Left renal cortex interstitium (tissue), 4 donors: ENCODE results near the gene WDR7. TPM values are rescaled to one million over a fixed set of nuclear protein-coding genes. Genes with fewer than 3 reads are reported as not detected.

ENCODE experiments used
- DNase-seq, 4 donors: peaks; one replicate each; pipeline ENCODE4 v3.0.0-alpha.2; 2013; ENCODE audit warnings: low read depth in 4 of 4, low spot score in 2 of 4, missing footprints in 1 of 4
- polyA plus RNA-seq, 4 donors: library from polyadenylated mRNA; unstranded; fragments of 120-200 nt; gene quantifications; one replicate each; pipeline ENCODE4 v1.2.1, GENCODE V29; 2013; ENCODE audit not compliant: insufficient read length in 4 of 4

The WDR7 gene
- 10 to 100 TPM; 10.4 to 13.0 (median 11.5) TPM for polyA plus RNA-seq

GRCh38 chr18:56650944-56651770, at the start of gene WDR7:
TSS of gene WDR7 (plus strand) at chr18:56651359. CDS start at chr18:56672516, 21,157 bp downstream.
- peak; percentile 84 to 95 (median 92) for DNase-seq

- DNase-seq: no peak
Observed at GRCh38 chr18:56606618-56607017, 44.5 kb upstream of the WDR7 start.

- no peak for DNase-seq
Observed at GRCh38 chr18:56615738-56616520, 35.2 kb upstream of the WDR7 start.

- no peak for DNase-seq
Observed at GRCh38 chr18:56627991-56628390, 23.2 kb upstream of the WDR7 start.

GRCh38 chr18:56632070-56633022, 18.8 kb upstream of the WDR7 start:
- no peak for DNase-seq

- no peak for DNase-seq
Observed at GRCh38 chr18:56635007-56635406, 16.2 kb upstream of the WDR7 start.

GRCh38 chr18:56637176-56637575, 14.0 kb upstream of the WDR7 start:
- no peak for DNase-seq

- DNase-seq: peak in 1 of 4 donors; percentile 15
Observed at GRCh38 chr18:56637711-56638231, 13.4 kb upstream of the WDR7 start.

- peak; percentile 90 to 99 (median 96) for DNase-seq
Observed at GRCh38 chr18:56638232-56639103, 12.7 kb upstream of the WDR7 start, which contains the start of gene TXNL1. TSS of gene TXNL1 (minus strand) at chr18:56638592. CDS start at chr18:56638440, 152 bp downstream.

GRCh38 chr18:56639104-56639381, 12.1 kb upstream of the WDR7 start:
- peak in 1 of 4 donors; percentile 10 for DNase-seq

GRCh38 chr18:56639571-56639970, 11.6 kb upstream of the WDR7 start:
- no peak for DNase-seq

- DNase-seq: no peak
Observed at GRCh38 chr18:56641714-56642337, 9.3 kb upstream of the WDR7 start.

GRCh38 chr18:56643381-56643780, 7.8 kb upstream of the WDR7 start:
- DNase-seq: no peak

- no peak for DNase-seq
Observed at GRCh38 chr18:56645415-56646016, 5.6 kb upstream of the WDR7 start.

- DNase-seq: no peak
Observed at GRCh38 chr18:56647071-56647470, 4.1 kb upstream of the WDR7 start.

GRCh38 chr18:56647951-56648893, 2.9 kb upstream of the WDR7 start:
- no peak for DNase-seq

GRCh38 chr18:56649996-56650395, 1.2 kb upstream of the WDR7 start:
- no peak for DNase-seq

GRCh38 chr18:56651771-56652092, 573 bp downstream of the WDR7 start:
- no peak for DNase-seq
